ENCODE measurements around the gene CALD1.

Gene CALD1

DNA sequence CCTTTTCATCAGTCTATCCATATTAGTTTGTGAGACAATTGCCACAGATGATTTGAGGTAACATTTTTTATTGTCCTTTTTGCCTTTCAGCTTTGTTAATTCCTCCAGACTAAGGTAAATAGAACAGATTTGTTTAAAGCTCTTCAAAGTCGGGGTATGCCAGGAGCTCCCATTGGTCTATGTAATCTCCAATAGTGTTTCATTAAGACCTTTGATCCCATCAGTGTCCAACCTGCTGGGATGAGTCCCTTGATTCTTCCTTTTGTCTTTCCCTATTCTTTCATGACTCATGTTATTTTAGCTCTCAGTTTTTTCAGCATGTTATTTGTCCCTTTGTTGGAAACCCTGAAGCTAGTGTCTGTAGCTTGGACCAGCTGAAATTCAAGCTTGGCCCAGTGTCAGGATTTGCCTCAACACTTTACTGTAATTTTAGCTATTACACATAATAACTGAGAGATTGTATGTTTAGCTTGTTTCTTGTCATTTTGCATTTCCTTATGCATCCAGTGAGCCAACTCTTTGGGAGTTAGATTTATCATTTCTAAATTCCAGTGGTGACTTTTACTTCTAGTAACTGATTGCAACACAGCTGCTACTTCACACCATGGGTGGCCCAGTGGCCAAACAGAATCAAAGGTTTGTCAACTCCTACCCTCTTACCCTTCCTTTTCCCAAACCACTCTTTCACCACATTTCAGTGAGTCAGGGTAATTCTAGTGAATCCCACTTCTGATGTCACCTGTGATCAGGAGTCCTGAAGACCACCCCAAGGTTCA lies 222.1 kb downstream of the CALD1 start:
- no peak for DNase-seq (ENCODE audit: low read depth)

DNA sequence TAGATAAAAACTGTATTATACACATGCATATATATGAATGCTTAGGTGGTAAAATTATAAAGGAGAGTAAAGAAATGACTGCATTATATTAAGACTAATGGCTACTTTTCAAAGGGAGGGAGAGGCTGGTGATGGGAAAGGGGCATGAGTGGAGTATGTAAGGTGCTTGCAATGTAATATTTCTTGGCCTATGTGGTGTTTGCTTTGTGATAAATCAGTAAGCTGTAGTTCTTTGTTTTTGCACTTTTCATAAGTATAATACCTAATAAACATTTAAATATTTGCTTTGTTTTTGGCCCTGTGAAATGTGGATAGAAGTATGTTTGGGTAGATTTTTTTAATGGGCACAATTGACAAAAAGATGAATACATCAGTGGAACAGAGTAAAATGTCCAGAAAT lies 232.8 kb downstream of the CALD1 start:
- DNase-seq (ENCODE audit: low read depth), result no peak

Data from stromal cell of bone marrow (primary cell).